H1 (cell line): ENCODE measurements around the gene OR10A7. TPM values are rescaled to one million over a fixed set of nuclear protein-coding genes. Genes with fewer than 3 reads are reported as not detected.

Experiments
- BACH1 ChIP-seq: IDR thresholded peaks from 2 replicates; pipeline ENCODE4 v1.6.1; 2012; ENCODE audit warnings: low read length, improper control_type of control experiment
- CHD7 ChIP-seq: fragments of 300-600 bp; sonication (generic); IDR thresholded peaks from 2 replicates; pipeline ENCODE4 v1.7.1; 2012; ENCODE audit warnings: low read length, moderate library complexity, mild to moderate bottlenecking, inconsistent platforms; ENCODE audit not compliant: insufficient replicate concordance
- KDM5A ChIP-seq: fragments of 200-600 bp; IDR thresholded peaks from 2 replicates; pipeline ENCODE4 v1.7.1; 2012; ENCODE audit warnings: mild to moderate bottlenecking, low read length, inconsistent platforms, mixed read lengths
- NANOG ChIP-seq: IDR thresholded peaks from 2 replicates; pipeline ENCODE4 v1.6.1; 2011; ENCODE audit warnings: low read length, low read depth, mild to moderate bottlenecking, inconsistent platforms; ENCODE audit not compliant: insufficient read depth, poor library complexity, severe bottlenecking
- PHF8 ChIP-seq: fragments of 200-600 bp; sonication (generic); conservative IDR thresholded peaks from 2 replicates; pipeline ENCODE4 v1.7.1; 2012; ENCODE audit warnings: low read depth, mild to moderate bottlenecking, inconsistent platforms, low read length, moderate library complexity
- POLR2AphosphoS5 ChIP-seq: IDR thresholded peaks from 2 replicates; pipeline ENCODE4 v1.6.1; 2011; ENCODE audit warnings: low read depth, low read length
- POU5F1 ChIP-seq: IDR thresholded peaks from 2 replicates; pipeline ENCODE4 v1.6.1; 2011; ENCODE audit warnings: low read depth, mild to moderate bottlenecking, low read length, moderate library complexity
- SP4 ChIP-seq: IDR thresholded peaks from 2 replicates; pipeline ENCODE4 v1.6.1; 2012; ENCODE audit warnings: low read length, inconsistent platforms
- ZNF274 ChIP-seq: IDR thresholded peaks from 2 replicates; pipeline ENCODE4 v1.7.0; 2012; ENCODE audit warnings: low read length, borderline replicate concordance; ENCODE audit errors: extremely low read depth
- polyA plus RNA-seq, 7 experiments: library from polyadenylated mRNA; depleted of rRNA in 3 of 7; stranded (reverse) in 5 of 7; unstranded in 2 of 7; fragments of >200 nt in 5 of 7; fragments of 200-250 nt in 2 of 7; gene quantifications; 1 replicate in 5 of 7; 2 replicates in 1 of 7; 4 replicates in 1 of 7; pipeline versions ENCODE4 v1.2.1 to v1.2.3, GENCODE V29; 2011 to 2013; ENCODE audit warnings: missing spikeins in 2 of 7, mixed read lengths in 2 of 7
- total RNA-seq: library from RNA; stranded (reverse); fragmentation: NEBNext Ultra II Directional; extraction: Animal tissue kit (Norgen Biotek cat#: 25700); gene quantifications from 2 replicates; pipeline ENCODE4 v1.2.1, GENCODE V29; 2021
- TF ChIP-seq, protein P1 (sequence below): IDR thresholded peaks from 2 replicates; pipeline ENCODE4 v1.6.1; 2012; ENCODE audit warnings: inconsistent platforms

OR10A7 gene
- total and polyA plus RNA-seq, 2 of the 8 experiments (the other 6 are each of a cell fraction or from before 2014, with no cell fraction given) = not detected

GRCh38 chr12:55171445-55171844 is 49.4 kb upstream of the OR10A7 start (continued):
- TF ChIP-seq BACH1 (no peak), SP4 (no peak), POU5F1 (no peak), ZNF274 (no peak), POLR2AphosphoS5 (no peak), PHF8 (no peak), CHD7 (no peak), NANOG (no peak), KDM5A (no peak)
- TF ChIP-seq, protein P1, sequence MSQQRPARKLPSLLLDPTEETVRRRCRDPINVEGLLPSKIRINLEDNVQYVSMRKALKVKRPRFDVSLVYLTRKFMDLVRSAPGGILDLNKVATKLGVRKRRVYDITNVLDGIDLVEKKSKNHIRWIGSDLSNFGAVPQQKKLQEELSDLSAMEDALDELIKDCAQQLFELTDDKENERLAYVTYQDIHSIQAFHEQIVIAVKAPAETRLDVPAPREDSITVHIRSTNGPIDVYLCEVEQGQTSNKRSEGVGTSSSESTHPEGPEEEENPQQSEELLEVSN = no peak
